WTC11 (cell line): ENCODE data around the gene GPX3. TPM values are rescaled to one million over a fixed set of nuclear protein-coding genes. Genes with fewer than 3 reads are reported as not detected.

ENCODE experiments used
- ATAC-seq: fragments of 200-7000 bp; cut with Tn5 transposase; 2 replicates; pipeline ENCODE4 v1.10.0; 2021; ENCODE audit warnings: mild to moderate bottlenecking, moderate library complexity
- CTCF ChIA-PET: fragments of 300-600 bp; sonication (Branson Sonifier 250); formaldehyde crosslinking; loops from one replicate; lab custom pipeline; 2021; ENCODE audit warnings: antibody characterized with exemption; lab: Charles Lee
- POLR2A ChIA-PET: fragments of 350-600 bp; sonication (Branson Sonifier 250); formaldehyde crosslinking; loops from one replicate; lab custom pipeline; 2021; ENCODE audit warnings: antibody characterized with exemption; lab: Charles Lee
- DNase-seq: peaks from one replicate; pipeline ENCODE4 v3.0.0; 2021; ENCODE audit warnings: low spot score
- H3K27ac Mint-ChIP-seq: 2 replicates; pipeline ENCODE4 v1.8.0; 2021; ENCODE audit warnings: mixed read lengths
- H3K27me3 Mint-ChIP-seq: 2 replicates; pipeline ENCODE4 v1.8.0; 2021; ENCODE audit warnings: low read depth, mild to moderate bottlenecking, moderate library complexity, mixed read lengths
- H3K36me3 Mint-ChIP-seq: 2 replicates; pipeline ENCODE4 v1.8.0; 2021; ENCODE audit warnings: mixed read lengths
- H3K4me1 Mint-ChIP-seq: 2 replicates; pipeline ENCODE4 v1.8.0; 2022; ENCODE audit warnings: mixed read lengths
- H3K4me3 Mint-ChIP-seq: 2 replicates; pipeline ENCODE4 v1.8.0; 2021; ENCODE audit warnings: mild to moderate bottlenecking, moderate library complexity, mixed read lengths
- H3K9me3 Mint-ChIP-seq: 2 replicates; pipeline ENCODE4 v1.8.0; 2021; ENCODE audit warnings: mixed read lengths
- ATF3 ChIP-seq: sonication (generic); formaldehyde crosslinking; conservative IDR thresholded peaks from 2 replicates; pipeline ENCODE4 v1.8.1; 2022; ENCODE audit warnings: mild to moderate bottlenecking, missing genetic modification reagents
- CBFB ChIP-seq: sonication (generic); formaldehyde crosslinking; IDR thresholded peaks from 2 replicates; pipeline ENCODE4 v1.8.1; 2022; ENCODE audit warnings: mild to moderate bottlenecking, low read depth, missing genetic modification reagents
- CDX4 ChIP-seq: fragments of 250-450 bp; sonication (Bioruptor Pico); IDR thresholded peaks from 2 replicates; pipeline ENCODE4 v1.9.0; 2021; ENCODE audit warnings: moderate library complexity, mild to moderate bottlenecking, inconsistent platforms, borderline replicate concordance
- CTCF ChIP-seq: fragments of 200-600 bp; IDR thresholded peaks from 2 replicates; pipeline ENCODE4 v1.8.0; 2022; ENCODE audit warnings: antibody characterized with exemption
- EMX1 ChIP-seq: fragments of 250-450 bp; sonication (Bioruptor Pico); IDR thresholded peaks from 2 replicates; pipeline ENCODE4 v1.8.0; 2021; ENCODE audit warnings: mild to moderate bottlenecking
- ERG ChIP-seq: fragments of 250-450 bp; sonication (Bioruptor Pico); IDR thresholded peaks from 2 replicates; pipeline ENCODE4 v1.8.0; 2021; ENCODE audit warnings: mild to moderate bottlenecking
- GRHL2 ChIP-seq: fragments of 250-450 bp; sonication (Bioruptor Pico); IDR thresholded peaks from 2 replicates; pipeline ENCODE4 v1.8.0; 2022; ENCODE audit warnings: mild to moderate bottlenecking, moderate library complexity; ENCODE audit not compliant: insufficient replicate concordance, severe bottlenecking
- IRF1 ChIP-seq: sonication (generic); formaldehyde crosslinking; IDR thresholded peaks from 2 replicates; pipeline ENCODE4 v1.8.0; 2023; ENCODE audit warnings: missing genetic modification reagents
- MXD4 ChIP-seq: fragments of 250-450 bp; sonication (Bioruptor Pico); IDR thresholded peaks from 2 replicates; pipeline ENCODE4 v1.8.0; 2021; ENCODE audit warnings: mild to moderate bottlenecking, moderate library complexity, borderline replicate concordance
- NR2C2 ChIP-seq: sonication (generic); formaldehyde crosslinking; IDR thresholded peaks from 2 replicates; pipeline ENCODE4 v1.8.0; 2022; ENCODE audit warnings: mild to moderate bottlenecking, missing genetic modification reagents
- OVOL2 ChIP-seq: fragments of 250-450 bp; sonication (Bioruptor Pico); IDR thresholded peaks from 2 replicates; pipeline ENCODE4 v1.9.0; 2021; ENCODE audit warnings: mild to moderate bottlenecking, borderline replicate concordance
- PRDM15 ChIP-seq: sonication (generic); formaldehyde crosslinking; IDR thresholded peaks from 2 replicates; pipeline ENCODE4 v1.8.0; 2022; ENCODE audit warnings: missing genetic modification reagents
- PREB ChIP-seq: sonication (generic); formaldehyde crosslinking; IDR thresholded peaks from 2 replicates; pipeline ENCODE4 v1.8.1; 2022; ENCODE audit warnings: mild to moderate bottlenecking, missing genetic modification reagents, moderate library complexity, borderline replicate concordance
- RELA ChIP-seq: sonication (generic); formaldehyde crosslinking; IDR thresholded peaks from 2 replicates; pipeline ENCODE4 v1.8.1; 2022; ENCODE audit warnings: missing genetic modification reagents, mild to moderate bottlenecking, borderline replicate concordance
- RORB ChIP-seq: fragments of 250-450 bp; sonication (Bioruptor Pico); IDR thresholded peaks from 2 replicates; pipeline ENCODE4 v1.9.0; 2021; ENCODE audit warnings: mild to moderate bottlenecking
- STAT6 ChIP-seq: sonication (generic); formaldehyde crosslinking; conservative IDR thresholded peaks from 2 replicates; pipeline ENCODE4 v1.8.1; 2023; ENCODE audit warnings: mild to moderate bottlenecking, low read depth, missing genetic modification reagents, moderate library complexity
- USF2 ChIP-seq: sonication (generic); formaldehyde crosslinking; IDR thresholded peaks from 2 replicates; pipeline ENCODE4 v1.8.1; 2023; ENCODE audit warnings: mild to moderate bottlenecking, missing genetic modification reagents, moderate library complexity
- ZNF232 ChIP-seq: sonication (generic); formaldehyde crosslinking; IDR thresholded peaks from 2 replicates; pipeline ENCODE4 v1.8.0; 2022; ENCODE audit warnings: mild to moderate bottlenecking, missing genetic modification reagents
- ZNF263 ChIP-seq: sonication (generic); formaldehyde crosslinking; IDR thresholded peaks from 2 replicates; pipeline ENCODE4 v1.8.1; 2022; ENCODE audit warnings: low read depth, mild to moderate bottlenecking, moderate library complexity, missing genetic modification reagents
- ZNF512 ChIP-seq: sonication (generic); formaldehyde crosslinking; IDR thresholded peaks from 2 replicates; pipeline ENCODE4 v1.8.1; 2022; ENCODE audit warnings: missing genetic modification reagents, borderline replicate concordance
- total RNA-seq: library from RNA; stranded (reverse); gene quantifications from 3 replicates; pipeline ENCODE4 v1.2.3, GENCODE V29; 2021

The GPX3 gene
- total RNA-seq, 1 experiment from 2014 or later: 24.5 TPM

- TF ChIP-seq ZNF512 (CRISPR knock-in tag) (no peak), CDX4 (CRISPR knock-in tag) (no peak), ZNF263 (CRISPR knock-in tag) (no peak), OVOL2 (CRISPR knock-in tag) (no peak), RELA (no peak), PRDM15 (CRISPR knock-in tag) (no peak), RORB (CRISPR knock-in tag) (no peak), STAT6 (no peak), ZNF232 (CRISPR knock-in tag) (no peak), CTCF (no peak), GRHL2 (CRISPR knock-in tag) (no peak), ATF3 (CRISPR knock-in tag) (no peak)
- TF ChIP-seq, all 79 proteins: peak for 0
These were observed 11.5 kb upstream of the GPX3 start (continued) for GRCh38 chr5:151008906-151009305.

- ATAC-seq (no peak), DNase-seq (no peak)
- no peaks in the 10 kb centered on the region for H3K9me3 Mint-ChIP-seq
- no peak overlapping the region for H3K27ac Mint-ChIP-seq
- ChIA-PET CTCF (interaction anchor here (0.9 to 2.4 kb wide), 5 partner anchors 11 to 102 kb away, joined by 3 to 8 read pairs (median 5); no protein-coding TSS in a partner anchor), POLR2A (no interaction called here)
- H3K4me1 Mint-ChIP-seq: no peaks in the 10 kb centered on the region
- TF ChIP-seq ERG (CRISPR knock-in tag) (no peak), IRF1 (CRISPR knock-in tag) (no peak), USF2 (CRISPR knock-in tag) (no peak), RELA (no peak), CBFB (CRISPR knock-in tag) (no peak), MXD4 (CRISPR knock-in tag) (no peak), PREB (no peak), EMX1 (CRISPR knock-in tag) (no peak), NR2C2 (no peak)
- H3K36me3 Mint-ChIP-seq: no peaks in the 10 kb centered on the region
- H3K4me3 Mint-ChIP-seq: no peak overlapping the region
- H3K27me3 Mint-ChIP-seq: peaks cover 9% of the 10 kb centered on the region
These were observed 7.5 kb upstream of the GPX3 start for GRCh38 chr5:151012862-151013261.
